Measurements from ENCODE around the gene FLACC1.
"Not testable (repeated sequence)": the region's sequence is repeated elsewhere in the genome, so short reads cannot be mapped to it uniquely, and the experiment has no call there.

Gene FLACC1, protein sequence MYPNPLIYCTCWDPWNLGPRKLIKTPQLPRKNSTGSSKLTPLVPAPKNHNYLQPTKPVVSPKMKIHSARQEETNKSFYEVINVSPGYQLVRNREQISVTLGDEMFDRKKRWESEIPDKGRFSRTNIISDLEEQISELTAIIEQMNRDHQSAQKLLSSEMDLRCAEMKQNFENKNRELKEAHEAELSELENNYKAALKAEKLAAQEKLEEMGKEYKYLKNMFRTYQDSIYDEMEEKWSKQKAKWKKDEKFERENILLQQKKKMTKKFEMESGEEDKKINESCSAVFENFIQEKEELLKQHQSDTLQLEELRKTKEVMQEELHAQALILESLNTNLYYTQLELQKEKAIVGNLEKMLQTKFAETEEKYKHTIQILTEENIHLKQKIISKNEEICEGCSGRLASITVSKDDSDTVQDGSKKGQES

DNA sequence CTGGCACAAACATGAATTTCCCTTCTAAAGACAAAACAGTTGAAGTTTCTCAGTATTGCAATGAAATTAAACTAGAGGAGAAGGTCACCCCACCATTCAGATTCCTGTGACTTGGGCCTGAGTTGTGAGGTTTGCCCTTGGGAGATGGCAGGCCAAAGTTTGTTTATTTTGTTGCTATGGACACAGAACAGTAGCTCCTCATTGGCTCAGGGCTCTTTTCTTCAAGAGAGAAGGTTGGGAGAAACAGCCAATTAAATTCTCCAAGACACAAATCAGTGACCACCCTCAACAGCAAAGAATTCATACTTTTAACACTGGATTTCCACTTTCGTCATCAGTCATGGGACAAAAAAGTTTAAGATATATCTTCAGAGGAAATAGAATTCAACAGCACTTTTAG lies at the start of gene FLACC1:
FLACC1 (minus strand) TSS at position 125 of the 400 bp plus-strand sequence. CDS start 5,941 bp downstream, outside the sequence.
- no peak for DNase-seq

DNA sequence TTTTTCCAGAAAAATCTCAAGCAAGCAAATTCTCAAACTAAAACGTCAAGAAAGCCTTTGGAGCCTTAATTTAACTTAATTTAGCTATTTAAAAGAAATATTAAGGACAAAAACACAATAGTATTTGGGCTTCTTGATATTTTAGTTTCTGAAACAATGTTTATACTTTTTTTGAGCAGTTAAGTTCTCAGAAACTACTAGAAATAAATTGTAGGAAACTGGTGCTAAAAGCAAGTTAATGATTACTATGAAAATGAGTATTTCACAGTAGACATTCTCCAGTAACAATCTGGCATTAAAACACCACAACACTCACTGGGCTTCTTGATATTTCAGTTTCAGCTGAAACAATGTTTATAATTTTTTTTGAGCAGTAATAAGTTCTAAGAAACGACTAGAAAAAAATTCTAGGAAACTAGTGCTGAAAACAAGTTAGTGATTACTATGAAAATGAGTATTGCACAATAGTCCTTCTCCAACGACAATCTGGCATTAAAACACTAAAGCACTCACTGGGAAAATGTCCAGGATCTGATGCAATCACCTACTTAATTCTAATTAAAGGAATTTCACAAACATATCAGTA lies 49.0 kb upstream of the FLACC1 start:
- no peak for DNase-seq

DNA sequence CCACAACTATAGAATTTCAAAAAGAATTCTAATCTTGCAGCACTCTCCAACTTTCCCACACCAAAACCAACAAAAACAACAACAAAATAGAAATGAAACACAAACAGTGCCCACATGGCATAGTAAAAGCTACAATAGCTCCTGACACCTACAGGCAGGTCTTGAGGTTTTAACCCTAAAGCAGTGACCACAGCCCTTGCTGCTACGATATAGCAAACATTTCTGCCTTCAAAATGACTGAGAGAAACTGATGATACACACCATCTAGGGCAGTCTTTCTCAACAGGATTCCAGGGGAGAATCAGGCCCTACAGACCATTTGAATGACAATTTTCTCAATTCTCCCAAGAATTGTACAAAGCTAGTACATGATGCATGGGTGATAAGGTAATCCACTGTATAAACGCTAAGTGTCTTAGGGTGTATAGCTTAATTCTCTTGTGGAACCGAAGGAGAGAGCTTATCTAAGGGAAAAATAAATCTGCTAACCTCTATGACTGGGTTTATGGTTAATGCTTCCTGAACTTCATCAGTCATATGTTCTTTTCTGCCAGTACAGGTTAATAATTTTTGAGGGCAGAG lies 47.6 kb upstream of the FLACC1 start:
- no peak for DNase-seq

DNA sequence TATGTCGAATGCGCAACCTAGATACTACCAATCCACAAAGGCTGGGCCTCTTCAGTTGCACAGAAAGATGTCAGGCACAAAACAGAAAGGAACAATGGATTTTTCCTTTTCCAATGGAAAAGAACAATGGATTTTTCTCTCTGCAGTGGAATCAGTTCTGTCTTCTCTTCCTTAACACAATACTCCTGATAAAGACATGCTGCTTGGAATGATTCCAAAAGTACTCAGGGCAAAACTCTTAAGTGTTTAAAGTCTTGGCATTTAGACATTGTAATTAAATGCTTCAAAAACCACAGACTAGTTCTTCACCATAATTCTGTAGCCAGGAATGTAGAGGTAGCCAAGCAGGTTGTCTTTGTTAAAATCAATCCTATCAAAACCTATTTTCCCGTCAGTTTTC lies 46.7 kb upstream of the FLACC1 start:
- DNase-seq = no peak

DNA sequence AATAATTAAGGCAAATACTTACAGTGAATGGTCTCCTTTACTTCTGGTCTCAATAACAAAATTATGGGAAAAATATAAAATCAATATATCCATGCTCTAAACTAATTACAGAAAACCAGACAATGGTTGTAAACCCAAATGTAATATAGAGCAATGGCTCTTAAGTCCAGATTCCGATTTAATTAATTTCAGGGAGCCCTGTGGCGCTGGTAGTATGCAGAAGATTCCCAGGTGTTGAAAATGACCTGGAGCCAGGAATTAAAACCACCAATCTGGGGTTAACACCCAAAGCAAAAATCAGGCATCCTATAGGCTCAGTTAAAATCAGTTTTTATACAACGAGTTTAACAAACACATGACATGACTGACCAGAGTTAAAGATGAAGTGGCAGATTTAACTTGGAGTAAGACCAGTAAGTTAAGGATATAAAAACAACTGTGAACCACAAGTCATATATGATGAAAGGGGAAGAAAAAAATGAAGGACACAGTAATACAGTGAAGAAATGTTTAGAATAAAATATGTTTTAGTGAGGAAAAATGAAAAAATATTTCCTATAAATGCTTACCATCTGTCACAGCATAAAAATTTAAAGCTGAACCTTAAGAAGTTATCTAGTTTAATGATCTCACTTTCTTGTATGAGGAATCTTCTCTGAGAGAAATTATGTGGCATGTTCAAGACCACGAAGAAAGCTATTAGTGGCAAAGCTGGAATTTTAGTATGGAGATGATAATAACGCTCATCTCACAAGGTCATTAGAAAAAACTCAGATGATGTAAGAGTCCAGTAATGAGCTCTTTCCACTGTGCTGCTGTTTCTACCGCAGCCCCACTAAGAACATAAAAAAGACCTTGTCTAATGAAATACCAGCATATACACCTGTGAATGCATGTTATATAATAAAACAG lies 45.8 kb upstream of the FLACC1 start:
- DNase-seq = no peak

DNA sequence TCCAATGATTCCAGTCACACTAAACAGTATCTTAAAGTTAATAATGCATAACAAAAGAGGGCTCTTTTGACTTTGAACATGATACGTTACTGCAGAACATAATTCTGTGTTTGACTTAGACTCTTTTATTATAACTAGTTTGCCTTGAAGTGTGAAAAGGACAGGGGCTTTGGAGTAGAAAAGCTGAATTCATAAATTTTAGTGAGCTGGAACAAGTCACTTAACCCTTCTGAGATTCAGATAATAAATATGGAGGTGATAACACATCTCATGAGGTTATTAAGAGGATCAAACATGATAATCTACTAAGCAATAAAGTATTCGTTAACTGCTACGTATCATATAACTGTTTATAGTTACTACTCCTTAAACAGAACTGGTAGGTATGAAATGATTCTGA lies 44.7 kb upstream of the FLACC1 start:
- DNase-seq = no peak

DNA sequence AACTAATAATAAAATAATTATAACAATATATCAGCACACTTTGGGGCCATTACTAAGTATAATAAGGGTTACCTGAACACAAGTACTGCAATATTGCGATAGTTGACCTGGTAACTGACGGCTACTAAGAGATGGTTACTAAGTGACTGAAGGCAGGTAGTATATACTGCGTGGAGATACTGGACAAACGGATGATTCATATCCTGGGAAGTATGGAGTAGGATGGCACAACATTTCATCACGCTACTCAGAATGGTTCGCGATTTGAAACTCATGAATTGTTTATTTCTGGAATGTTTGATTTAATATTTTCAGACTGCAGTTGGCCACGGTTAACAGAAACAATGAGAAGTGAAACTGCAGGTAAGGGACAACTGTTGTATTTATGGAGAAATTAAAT lies 39.5 kb upstream of the FLACC1 start:
- DNase-seq = no peak

DNA sequence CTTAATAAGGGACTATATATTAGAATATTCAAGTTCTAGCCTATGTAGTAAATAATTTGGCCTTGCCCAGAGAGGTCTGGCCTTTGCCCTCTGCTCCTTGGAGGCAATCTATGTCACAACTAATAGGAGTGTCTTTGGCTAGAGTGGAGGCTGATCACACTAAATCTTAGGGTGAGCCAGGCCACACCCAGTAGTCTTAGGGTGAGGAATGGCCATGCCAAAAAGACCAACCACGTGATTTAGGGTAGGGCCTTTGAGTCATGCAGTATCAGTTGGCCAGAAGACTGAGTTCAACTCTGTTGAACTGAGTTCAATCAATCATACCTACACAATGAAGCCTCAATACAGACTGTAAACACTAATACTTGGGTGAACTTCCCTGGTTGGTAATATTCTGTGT lies 26.0 kb upstream of the FLACC1 start:
- no peak for DNase-seq

DNA sequence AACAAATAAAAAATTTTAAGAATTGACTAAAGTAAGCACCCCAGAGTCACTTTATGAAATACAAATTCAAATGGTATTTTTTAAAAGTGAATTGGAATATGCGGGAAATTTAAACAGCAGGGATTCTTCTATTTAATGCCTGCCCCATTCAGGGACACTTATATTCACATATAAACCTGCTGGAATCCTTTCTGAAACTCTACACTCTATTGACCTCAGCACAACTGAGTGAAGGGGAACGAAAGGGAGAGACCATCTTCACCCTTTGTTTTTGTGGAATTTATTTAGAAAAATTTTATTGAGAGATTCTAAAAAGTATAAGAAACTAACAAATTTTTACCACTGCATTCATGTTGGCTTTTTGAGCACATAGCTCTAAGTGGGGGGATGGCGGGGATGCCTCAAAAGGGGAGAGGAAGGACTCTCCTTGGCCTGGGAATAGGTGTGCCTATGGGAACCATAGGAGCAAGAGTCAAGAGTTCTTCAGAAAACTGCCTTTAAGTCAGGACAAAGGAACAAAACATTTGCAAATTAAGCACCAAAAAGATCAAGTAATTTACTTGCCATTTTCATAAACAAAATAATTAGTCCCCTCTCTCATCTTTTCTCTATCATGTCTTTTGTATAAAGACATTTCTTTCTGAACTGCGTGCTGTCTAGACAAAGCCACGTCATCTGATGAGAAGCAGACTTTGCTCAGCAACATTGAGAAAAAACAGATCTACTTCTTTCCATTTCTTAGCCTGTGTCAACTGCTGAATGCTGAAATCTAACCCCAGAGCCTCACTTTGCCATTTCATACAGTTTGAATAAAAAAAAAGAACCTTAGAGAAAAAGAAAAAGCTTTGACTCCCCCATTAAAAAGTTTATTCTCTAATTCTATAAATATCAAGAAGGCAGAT lies 21.6 kb upstream of the FLACC1 start:
- DNase-seq = no peak

DNA sequence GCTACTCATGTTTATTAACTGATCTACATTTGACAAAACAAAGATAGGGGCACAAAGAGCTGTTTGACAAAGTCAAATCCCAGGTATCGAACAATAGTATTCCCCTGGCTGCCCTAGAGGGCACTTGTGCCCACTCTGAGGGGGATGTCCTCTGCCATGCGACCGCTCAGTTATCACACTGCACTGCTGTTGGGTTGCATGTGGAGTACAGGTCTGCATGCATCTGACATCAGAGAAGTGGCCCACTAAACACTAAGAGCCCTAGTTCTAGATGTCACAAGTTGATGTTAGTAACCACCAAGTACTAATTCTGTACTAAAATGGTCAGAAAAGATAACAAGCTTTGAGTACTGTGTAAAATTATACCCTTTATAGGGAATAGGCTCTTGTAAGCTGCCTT lies 20.1 kb upstream of the FLACC1 start:
- no peak for DNase-seq

DNA sequence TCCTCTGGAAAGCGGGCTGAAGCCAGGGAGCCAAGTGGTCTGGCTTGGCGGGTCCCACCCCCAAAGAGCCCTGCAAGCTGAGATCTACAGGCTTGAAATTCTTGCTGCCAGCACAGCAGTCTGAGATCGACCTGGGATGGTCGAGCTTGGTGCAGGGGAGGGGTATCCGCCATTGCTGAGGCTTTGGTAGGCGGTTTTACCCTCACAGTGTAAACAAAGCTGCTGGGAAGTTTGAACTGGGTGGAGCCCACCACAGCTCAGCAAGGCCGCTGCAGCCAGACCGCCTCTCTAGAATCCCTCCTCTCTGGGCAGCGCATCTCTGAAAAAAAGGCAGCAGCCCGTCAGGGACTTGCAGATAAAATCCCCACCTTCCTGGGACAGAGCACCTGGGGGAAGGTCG lies 12.6 kb upstream of the FLACC1 start:
- DNase-seq = no peak

DNA sequence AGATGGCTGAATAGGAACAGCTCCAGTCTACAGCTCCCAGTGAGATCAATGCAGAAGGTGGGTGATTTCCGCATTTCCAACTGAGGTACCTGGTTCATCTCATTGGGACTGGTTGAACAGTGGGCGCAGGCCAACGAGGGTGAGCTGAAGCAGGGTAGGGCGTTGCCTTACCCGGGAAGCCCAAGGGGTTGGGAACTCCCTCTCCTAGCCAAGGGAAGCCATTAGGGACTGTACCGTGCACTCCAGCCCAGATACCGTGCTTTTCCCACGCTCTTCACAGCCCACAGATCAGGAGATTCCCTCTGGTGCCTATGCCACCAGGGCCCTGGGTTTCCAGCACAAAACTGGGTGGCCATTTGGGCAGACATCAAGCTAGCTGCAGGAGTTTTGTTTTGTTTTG lies 12.2 kb upstream of the FLACC1 start:
- not testable (repeated sequence) for DNase-seq

DNA sequence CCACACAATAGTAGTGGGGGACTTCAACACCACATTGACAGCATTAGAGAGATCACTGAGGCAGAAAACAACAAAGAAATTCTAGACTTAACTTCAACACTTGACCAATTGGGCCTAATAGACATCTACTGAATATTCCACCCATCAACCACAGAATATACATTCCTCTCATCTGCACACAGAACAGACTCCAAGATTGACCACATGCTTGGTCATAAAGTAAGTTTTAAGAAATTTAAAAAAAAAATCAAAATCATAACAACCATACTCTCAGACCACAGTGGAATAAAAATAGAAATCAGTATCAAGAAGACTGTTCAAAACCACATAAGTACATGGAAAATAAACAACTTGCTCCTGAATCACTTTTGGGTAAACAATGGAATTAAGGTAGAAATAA lies 9.0 kb upstream of the FLACC1 start:
- DNase-seq = no peak

DNA sequence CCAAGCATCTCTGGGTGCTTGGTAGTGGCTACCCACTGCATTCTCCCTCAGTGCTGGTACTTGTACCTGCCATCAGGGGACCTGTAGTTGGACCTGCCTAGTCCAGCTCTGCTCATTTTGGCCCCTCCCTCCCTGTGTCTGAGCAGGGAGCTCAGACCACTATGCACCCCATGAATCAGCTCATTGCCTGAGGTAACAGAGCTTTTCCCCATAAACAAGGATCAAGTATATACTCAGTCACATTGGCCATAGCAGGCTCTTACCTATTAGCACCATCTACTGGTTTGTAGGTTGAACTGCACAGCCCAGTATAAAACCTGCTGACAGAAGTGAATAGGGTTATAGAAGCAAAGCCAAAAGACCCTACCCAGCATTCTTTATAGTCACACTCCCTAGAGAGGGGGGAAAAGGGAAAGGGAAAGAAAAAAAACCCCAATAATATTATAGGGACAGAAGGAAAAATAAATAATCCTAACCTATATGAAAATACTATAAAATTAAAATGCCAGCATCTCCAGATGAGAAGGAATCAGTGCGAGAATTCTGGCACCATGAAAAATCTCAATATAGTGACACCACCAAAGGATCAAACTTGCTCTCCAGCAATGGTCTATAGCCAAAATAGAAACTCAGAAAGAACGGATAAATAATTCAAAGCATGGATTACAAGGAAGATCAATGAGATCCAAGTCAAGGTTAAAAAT lies 6.9 kb upstream of the FLACC1 start:
- no peak for DNase-seq

DNA sequence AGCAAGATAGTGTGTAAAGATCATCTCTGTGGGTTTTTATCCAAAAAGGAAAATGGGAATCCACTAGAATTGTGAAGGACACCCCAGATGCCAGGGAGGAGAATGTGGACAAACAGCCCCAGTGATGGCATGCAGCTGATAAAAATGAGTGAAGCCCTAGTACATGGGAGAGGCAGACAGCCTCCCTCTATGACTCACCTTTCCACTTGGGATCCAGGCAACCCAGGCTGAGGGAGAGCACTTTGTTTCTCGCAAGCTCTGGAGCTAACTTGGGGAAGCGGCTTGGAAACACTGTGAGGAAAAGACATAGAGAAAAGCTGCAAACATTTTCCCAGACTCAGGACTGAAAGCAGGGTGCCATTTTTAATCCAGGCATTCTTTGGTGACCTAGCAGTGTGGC lies 5.3 kb upstream of the FLACC1 start:
- DNase-seq = no peak

DNA sequence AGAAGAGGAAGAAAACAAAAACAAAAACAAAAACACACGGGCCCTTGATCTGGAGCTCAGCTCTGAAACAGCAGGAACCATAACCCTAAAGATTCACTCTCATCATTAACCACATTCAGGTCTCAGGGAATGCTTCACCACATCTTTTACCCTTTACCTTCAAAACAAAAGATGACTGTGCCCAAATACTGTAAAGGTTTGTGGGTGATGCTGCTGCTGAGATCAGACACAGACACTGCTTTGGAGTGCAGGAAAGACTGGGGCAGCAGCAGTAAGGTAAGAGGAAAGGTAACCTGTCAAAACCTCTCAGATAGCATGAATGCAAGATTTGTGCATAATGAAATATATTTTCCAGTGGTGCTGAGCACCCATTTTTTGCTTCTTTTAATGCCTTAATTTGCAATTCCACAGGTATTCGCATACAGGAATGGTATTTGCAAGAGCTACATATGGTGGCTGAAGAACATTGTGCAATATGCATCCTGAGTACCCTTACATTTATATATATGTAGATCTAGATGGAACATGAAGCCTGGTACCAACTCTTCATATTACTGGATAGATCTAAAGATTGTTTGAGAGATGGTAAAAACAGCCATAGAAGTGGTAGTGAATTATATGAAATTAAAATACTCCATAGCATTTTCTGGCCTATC lies 4.1 kb upstream of the FLACC1 start:
- DNase-seq = no peak

DNA sequence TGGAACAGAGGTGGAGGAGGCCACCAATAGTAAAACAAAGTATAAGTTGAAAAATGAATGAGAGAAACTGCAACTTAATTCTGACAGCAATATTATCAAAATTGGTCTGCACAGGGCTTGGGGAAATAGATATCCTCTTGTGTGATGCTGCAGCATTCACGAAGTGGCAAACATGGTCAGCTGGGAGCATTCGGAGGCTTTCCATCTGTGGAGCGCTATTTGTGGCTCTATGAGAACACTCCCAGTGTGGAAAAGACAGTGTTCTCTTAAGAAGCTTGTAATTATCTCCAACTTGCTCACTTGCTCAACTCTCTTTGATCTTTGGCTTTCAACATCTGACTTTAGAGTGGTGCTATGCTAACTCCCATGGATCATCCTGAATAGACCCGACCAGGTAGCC lies 3.1 kb upstream of the FLACC1 start:
- no peak for DNase-seq

DNA sequence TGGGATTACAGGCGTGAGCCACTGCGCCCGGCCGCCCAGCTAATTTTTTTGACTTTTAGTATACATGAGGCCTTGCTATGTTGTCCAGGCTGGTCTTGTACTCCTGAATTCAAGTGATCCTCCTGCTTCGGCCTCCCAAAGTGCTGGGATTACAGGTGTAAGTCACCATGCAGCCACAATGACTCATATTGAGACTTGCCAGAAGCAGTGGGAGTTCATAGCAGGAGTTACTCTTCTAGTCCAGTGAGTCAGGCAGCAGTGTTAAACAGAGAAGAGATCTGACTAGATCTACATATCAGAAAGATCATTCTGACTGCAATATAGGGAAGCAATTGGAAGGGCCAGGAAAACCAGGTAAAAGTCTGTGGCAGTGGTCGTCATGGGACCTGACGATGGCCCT lies 1.5 kb upstream of the FLACC1 start:
- no peak for DNase-seq

DNA sequence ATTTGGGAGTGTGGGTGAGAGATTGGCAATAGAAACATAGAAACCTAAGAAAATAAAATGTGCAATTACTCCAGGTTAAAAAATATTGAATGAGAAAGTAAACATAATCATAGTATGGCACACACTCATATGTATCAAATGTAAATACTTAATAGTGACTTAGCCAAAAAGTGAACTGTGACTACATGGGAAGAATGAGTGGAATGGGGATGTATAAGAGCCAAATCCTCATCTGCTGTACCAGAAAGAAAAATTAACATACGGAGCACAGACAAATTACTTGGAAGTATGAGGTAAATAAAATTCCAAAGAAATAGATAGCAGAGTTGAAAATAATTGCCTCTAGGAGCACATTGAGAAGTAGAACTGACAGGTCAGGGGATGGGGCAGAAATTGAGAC lies 4.0 kb downstream of the FLACC1 start:
- DNase-seq = no peak

DNA sequence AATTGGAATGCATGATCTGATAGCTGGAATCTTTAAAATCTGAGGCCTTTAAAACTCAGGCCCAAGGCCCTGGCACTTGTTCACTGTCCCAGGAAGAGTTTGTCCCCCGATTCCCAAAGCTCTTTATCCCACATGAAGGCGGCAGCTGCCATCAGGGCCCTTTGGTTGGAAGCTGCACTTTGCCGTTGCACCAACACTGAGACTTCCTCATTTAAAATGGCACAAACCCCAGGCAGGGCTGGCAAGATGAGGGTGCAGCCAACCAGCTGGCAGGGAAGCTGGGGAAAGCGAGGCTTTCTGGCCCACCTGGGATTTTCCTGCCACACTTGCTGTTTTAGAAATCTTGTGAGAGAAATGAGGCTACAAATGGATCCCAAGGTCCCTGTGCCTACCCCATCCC lies 6.3 kb downstream of the FLACC1 start:
- no peak for DNase-seq

DNA sequence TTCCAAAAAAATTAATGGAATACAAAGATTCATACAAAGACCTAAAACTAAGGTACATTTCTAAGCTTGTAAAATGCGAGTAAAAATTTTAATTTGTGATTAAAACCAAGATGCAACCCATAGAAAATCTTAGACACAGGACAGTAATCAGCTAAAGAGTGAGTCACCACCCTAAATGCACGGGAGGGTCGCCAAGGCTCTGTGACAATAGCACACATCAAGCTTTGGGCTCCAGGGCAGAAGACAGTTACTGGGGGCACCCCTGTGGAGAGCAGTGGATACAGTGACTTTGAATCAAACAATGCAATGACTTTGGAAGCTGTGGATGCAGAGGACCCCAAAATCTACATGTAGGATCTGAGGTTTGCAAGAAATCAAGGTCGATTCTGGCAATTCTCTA lies 7.5 kb downstream of the FLACC1 start:
- DNase-seq = no peak
